SK-N-SH treated with all-trans-retinoic acid at 6 μM for 48 hours (cell line): Measurements from ENCODE around the gene OBSCN.

Source experiments
- ATAC-seq: fragments of 200-7000 bp; cut with Tn5 transposase; 3 replicates; pipeline ENCODE4 v1.9.1; 2020; ENCODE audit warnings: mild to moderate bottlenecking, moderate library complexity
- ARNTL ChIP-seq: fragments of 450-650 bp; formaldehyde crosslinking; IDR thresholded peaks from 2 replicates; pipeline ENCODE4 v1.5.0; 2020; ENCODE audit warnings: low read depth, mild to moderate bottlenecking, moderate library complexity, borderline replicate concordance
- BACH2 ChIP-seq: fragments of 250-450 bp; sonication (Bioruptor Pico); IDR thresholded peaks from 2 replicates; pipeline ENCODE4 v1.9.0; 2021; ENCODE audit warnings: mild to moderate bottlenecking, borderline replicate concordance
- CSDC2 ChIP-seq: fragments of 250-450 bp; sonication (Bioruptor Pico); IDR thresholded peaks from 2 replicates; pipeline ENCODE4 v1.5.0; 2020; ENCODE audit warnings: mild to moderate bottlenecking, moderate library complexity
- CSRNP3 ChIP-seq: fragments of 250-450 bp; sonication (Bioruptor Pico); IDR thresholded peaks from 2 replicates; pipeline ENCODE4 v1.5.1; 2021; ENCODE audit warnings: mild to moderate bottlenecking, moderate library complexity
- ESRRG ChIP-seq: fragments of 250-450 bp; sonication (Bioruptor Pico); IDR thresholded peaks from 2 replicates; pipeline ENCODE4 v1.6.1; 2021; ENCODE audit warnings: mild to moderate bottlenecking
- GLIS3 ChIP-seq: fragments of 250-450 bp; sonication (Bioruptor Pico); IDR thresholded peaks from 2 replicates; pipeline ENCODE4 v1.5.0; 2020; ENCODE audit warnings: mild to moderate bottlenecking, moderate library complexity
- OSR1 ChIP-seq: fragments of 250-450 bp; sonication (Bioruptor Pico); IDR thresholded peaks from 2 replicates; pipeline ENCODE4 v1.8.0; 2022; ENCODE audit warnings: moderate library complexity, mild to moderate bottlenecking, inconsistent platforms
- PATZ1 ChIP-seq: fragments of 250-450 bp; sonication (Bioruptor Pico); IDR thresholded peaks from 2 replicates; pipeline ENCODE4 v1.8.0; 2020; ENCODE audit warnings: mild to moderate bottlenecking, moderate library complexity, borderline replicate concordance
- POU6F1 ChIP-seq: fragments of 250-450 bp; sonication (Bioruptor Pico); IDR thresholded peaks from 2 replicates; pipeline ENCODE4 v1.8.0; 2021; ENCODE audit warnings: low read depth, mild to moderate bottlenecking, moderate library complexity, borderline replicate concordance
- PPARA ChIP-seq: fragments of 250-450 bp; sonication (Bioruptor Pico); IDR thresholded peaks from 2 replicates; pipeline ENCODE4 v1.5.0; 2020; ENCODE audit warnings: mild to moderate bottlenecking, borderline replicate concordance
- RARB ChIP-seq: fragments of 250-450 bp; sonication (Bioruptor Pico); IDR thresholded peaks from 2 replicates; pipeline ENCODE4 v1.8.0; 2021; ENCODE audit warnings: mild to moderate bottlenecking, moderate library complexity
- TCF4 ChIP-seq: fragments of 250-450 bp; sonication (Bioruptor Pico); IDR thresholded peaks from 2 replicates; pipeline ENCODE4 v1.8.0; 2021; ENCODE audit warnings: mild to moderate bottlenecking, moderate library complexity, borderline replicate concordance
- TOX ChIP-seq: fragments of 250-450 bp; sonication (Bioruptor Pico); IDR thresholded peaks from 2 replicates; pipeline ENCODE4 v1.8.0; 2021; ENCODE audit warnings: mild to moderate bottlenecking, moderate library complexity, borderline replicate concordance
- TSHZ2 ChIP-seq: fragments of 250-450 bp; sonication (Bioruptor Pico); IDR thresholded peaks from 2 replicates; pipeline ENCODE4 v1.5.0; 2020; ENCODE audit warnings: mild to moderate bottlenecking, moderate library complexity
- ZC3H10 ChIP-seq: fragments of 250-450 bp; sonication (Bioruptor Pico); IDR thresholded peaks from 2 replicates; pipeline ENCODE4 v1.5.1; 2021; ENCODE audit warnings: mild to moderate bottlenecking, moderate library complexity
- ZFP3 ChIP-seq: fragments of 250-450 bp; sonication (Bioruptor Pico); IDR thresholded peaks from 2 replicates; pipeline ENCODE4 v1.5.0; 2020; ENCODE audit warnings: mild to moderate bottlenecking, moderate library complexity
- ZNF565 ChIP-seq: fragments of 450-650 bp; formaldehyde crosslinking; conservative IDR thresholded peaks from 2 replicates; pipeline ENCODE4 v1.5.0; 2020; ENCODE audit warnings: low read depth, mild to moderate bottlenecking, moderate library complexity
- ZNF70 ChIP-seq: fragments of 450-650 bp; formaldehyde crosslinking; IDR thresholded peaks from 2 replicates; pipeline ENCODE4 v1.5.0; 2020; ENCODE audit warnings: mild to moderate bottlenecking, moderate library complexity
- ZNF8 ChIP-seq: fragments of 450-650 bp; formaldehyde crosslinking; IDR thresholded peaks from 2 replicates; pipeline ENCODE4 v1.5.0; 2020; ENCODE audit warnings: mild to moderate bottlenecking, moderate library complexity

Gene OBSCN

GRCh38 chr1:228320394-228320793, 112.5 kb downstream of the OBSCN start:
- TF ChIP-seq ZNF565 (no peak), CSDC2 (no peak), ARNTL (CRISPR knock-in tag) (no peak), ESRRG (CRISPR knock-in tag) (no peak), ZFP3 (CRISPR knock-in tag) (no peak), RARB (CRISPR knock-in tag) (no peak), BACH2 (no peak)
- ATAC-seq = no peak

- ATAC-seq = no peak
- no peak for TF ChIP-seq BACH2
- TF ChIP-seq ZNF8 (CRISPR knock-in tag) = no peak
- no peak for TF ChIP-seq ZNF70 (CRISPR knock-in tag)
- TF ChIP-seq ZFP3 (CRISPR knock-in tag) = no peak
- TF ChIP-seq PATZ1 (CRISPR knock-in tag) = no peak
- TF ChIP-seq PPARA (CRISPR knock-in tag) = no peak
- TF ChIP-seq ZNF565 = no peak
- no peak for TF ChIP-seq RARB (CRISPR knock-in tag)
- no peak for TF ChIP-seq CSRNP3 (CRISPR knock-in tag)
Measured at GRCh38 chr1:228321435-228321834, 113.6 kb downstream of the OBSCN start.

GRCh38 chr1:228321895-228322294, 114.1 kb downstream of the OBSCN start:
- TF ChIP-seq ARNTL (CRISPR knock-in tag) (no peak), PPARA (CRISPR knock-in tag) (no peak), ZC3H10 (CRISPR knock-in tag) (no peak), TSHZ2 (CRISPR knock-in tag) (no peak), PATZ1 (CRISPR knock-in tag) (no peak), GLIS3 (no peak), TCF4 (CRISPR knock-in tag) (no peak), ZNF8 (CRISPR knock-in tag) (no peak), ZNF70 (CRISPR knock-in tag) (no peak), POU6F1 (CRISPR knock-in tag) (no peak), TOX (CRISPR knock-in tag) (no peak), OSR1 (no peak), ESRRG (CRISPR knock-in tag) (no peak), RARB (CRISPR knock-in tag) (no peak), ZFP3 (CRISPR knock-in tag) (no peak), ZNF565 (no peak)
- ATAC-seq = no peak

- no peak for ATAC-seq
- TF ChIP-seq ZNF8 (CRISPR knock-in tag) = no peak
- no peak for TF ChIP-seq TCF4 (CRISPR knock-in tag)
- no peak for TF ChIP-seq GLIS3
- no peak for TF ChIP-seq ZC3H10 (CRISPR knock-in tag)
- no peak for TF ChIP-seq ZFP3 (CRISPR knock-in tag)
- TF ChIP-seq BACH2 = no peak
- no peak for TF ChIP-seq TOX (CRISPR knock-in tag)
Measured at GRCh38 chr1:228323401-228323800, 115.6 kb downstream of the OBSCN start.
